Activated CD4-positive, alpha-beta T cell treated with anti-CD3 and anti-CD28 coated beads for 1 hour (primary cell): Measurements from ENCODE around the gene MYO1G.
"Not testable (repeated sequence)": the region's sequence is repeated elsewhere in the genome, so short reads cannot be mapped to it uniquely, and the experiment has no call there.

Experiments
- DNase-seq: peaks from one replicate; pipeline ENCODE4 v3.0.0-alpha.2; 2020

MYO1G gene

DNA sequence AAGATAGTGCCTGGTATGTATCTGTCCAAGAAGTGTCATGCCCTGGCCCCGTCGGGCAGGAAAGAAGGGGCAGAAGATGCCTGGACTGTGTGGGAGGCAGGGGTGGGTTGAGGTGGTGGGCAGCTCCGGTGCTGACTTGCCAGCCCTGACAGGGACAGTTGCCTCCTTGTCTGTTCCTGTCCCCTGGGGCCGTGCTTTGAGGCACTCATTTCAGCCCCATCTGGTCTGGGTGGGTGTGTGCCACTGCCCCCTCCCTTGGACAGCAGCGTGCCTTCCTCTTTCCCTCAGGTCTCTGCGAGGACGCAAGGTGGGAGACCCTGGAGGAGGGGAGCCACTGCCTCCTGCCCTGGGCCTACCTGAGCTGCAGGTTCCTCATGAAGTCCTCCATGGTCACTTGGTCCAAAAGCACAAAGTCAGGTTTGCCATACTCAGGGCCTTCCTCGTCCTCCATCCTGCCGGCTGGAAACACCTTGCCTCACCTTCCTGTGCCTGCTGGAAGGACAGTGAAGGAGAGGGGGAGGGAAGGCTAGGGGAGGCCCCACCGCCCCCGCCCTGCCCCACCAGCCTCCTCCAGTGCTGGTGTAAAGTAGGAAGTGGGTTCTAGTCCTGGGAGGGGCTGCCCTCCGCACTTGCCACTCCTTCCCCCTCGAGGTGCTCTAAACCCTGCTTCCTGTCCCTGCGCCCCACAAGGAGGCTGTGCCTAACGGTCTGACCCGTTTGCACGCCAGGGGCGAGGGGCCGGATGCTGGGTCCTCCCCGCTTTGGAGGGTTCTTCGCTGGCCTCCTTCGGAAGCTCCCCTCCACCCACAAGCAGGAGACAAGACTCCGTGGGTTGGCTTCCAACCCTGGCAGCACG lies at the start of gene MYO1G:
TSS of gene MYO1G (minus strand) at position 505 of the 856 bp plus-strand sequence. CDS start at position 451, 54 bp downstream.
- peak; percentile 65 for DNase-seq

DNA sequence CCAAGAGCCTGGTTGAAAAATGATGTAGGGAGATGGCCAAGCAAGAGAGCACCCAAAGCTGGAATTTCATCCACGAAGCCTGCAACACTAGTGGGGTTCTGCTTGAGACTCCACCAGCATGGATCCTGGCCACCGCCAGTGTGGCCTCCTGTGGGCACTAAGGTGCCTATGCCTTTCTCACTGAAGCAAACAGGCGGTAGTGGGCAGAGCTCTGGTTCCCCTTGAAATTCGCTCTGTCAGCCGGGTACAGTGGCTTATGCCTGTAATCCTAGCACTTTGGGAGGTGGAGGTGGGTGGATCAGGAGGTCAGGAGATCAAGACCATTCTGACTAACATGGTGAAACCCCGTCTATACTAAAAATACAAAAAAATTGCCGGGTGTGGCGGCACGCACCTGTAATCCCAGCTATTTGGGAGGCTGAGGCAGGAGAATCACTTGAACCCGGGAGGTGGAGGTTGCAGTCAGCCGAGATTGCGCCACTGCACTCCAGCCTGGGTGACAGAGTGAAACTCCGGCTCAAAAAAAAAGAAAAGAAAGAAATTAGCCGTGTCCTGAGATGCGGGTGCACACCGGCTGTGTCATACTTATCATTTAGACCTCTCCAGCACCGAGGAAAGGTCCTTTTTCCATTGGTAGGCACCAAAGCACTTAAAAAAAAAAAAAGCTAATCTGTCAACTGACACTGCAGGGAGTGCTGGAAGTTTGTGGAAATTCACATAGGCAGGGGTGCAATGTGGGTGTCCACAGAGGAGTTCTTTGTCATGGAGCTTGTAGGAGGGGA lies 49.5 kb upstream of the MYO1G start:
- DNase-seq, result no peak

DNA sequence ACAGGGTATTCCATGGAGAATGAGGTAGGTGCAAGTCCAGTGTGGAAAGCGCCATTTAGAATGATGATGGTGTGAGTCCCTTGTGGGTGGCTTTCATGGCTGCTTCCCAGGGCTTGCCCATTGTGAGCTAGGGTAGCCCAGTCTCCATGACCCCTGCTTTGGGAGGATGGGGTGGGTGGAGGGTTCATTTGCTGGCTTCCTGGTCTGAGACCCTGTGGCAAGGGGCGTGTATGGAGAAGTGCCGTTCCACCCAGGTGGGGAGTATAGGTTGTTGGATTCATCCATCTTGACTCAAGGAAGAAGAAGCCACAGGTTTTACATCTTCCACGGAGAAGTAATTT lies 48.9 kb upstream of the MYO1G start:
- DNase-seq, result no peak

DNA sequence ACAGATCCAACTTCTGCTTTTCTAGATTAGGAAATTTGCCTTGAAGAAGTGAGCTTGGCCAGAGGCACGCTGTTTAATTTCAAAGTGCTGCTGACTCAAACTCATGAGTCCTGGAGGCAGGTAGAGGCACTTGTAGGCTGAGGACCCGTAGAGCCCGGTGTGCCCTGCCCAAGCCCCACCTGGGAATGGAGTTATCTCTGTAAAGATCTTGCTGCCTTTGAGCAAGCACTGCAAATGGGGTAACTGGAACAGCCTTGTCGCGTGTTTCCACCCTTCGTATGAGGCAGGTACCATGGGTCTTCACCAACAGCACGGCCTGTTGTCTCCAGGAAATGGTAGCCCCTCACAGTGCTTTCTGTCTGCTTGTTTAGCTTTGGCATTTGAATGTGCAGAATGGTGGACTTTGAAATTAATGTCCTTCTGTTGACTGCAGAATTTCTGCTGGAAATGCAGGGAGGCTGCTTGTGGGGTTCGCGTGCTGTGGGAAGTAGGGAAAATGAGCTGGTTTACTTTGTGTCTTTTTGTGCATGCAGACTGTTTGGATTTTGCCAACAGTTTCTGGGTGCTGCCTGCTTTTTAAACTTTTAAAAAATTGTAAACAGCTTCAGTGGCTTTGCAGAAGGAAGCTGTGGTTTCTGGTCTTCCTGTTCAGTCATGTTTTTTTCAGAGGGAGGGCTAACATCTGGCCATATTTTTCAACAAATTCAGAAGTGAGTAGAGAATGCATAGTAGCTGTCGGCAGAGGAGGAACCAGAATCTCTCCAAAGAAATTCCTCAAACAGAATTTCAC lies 48.4 kb upstream of the MYO1G start:
- no peak for DNase-seq

DNA sequence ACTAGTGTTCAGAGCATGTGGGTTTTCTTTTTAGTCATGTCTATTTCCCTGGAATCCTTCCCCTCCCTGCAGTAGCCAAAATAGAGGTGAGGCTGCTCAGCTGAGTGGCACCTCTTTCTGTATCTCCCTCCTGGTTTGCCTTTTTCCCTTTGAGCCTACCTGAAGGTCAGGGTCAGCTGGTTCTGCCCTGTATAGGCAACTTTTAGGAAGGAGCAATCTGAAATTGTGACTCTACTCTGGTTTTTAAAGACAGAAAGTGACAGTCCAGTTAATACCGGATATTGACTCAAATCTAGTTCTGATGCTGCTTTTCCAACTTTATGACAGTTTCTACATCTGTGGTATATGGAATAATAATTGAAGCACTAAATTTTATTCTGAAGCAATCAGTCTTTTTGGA lies 47.2 kb upstream of the MYO1G start:
- no peak for DNase-seq

DNA sequence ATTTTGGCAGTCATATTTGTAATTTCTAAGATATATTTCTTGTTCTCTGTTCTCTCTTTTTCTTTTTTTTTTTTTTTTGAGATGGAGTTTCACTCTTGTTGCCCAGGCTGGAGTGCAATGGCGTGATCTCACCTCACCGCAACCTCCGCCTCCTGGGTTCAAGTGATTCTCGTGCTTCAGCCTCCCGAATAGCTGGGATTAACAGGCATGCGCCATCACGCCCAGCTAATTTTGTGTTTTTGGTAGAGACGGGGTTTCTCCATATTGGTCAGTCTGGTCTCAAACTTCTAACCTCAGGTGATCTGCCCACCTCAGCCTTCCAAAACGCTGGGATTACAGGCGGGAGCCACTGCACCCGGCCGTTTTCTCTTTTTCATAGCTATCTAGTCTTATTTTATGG lies 46.7 kb upstream of the MYO1G start:
- DNase-seq, result not testable (repeated sequence)

DNA sequence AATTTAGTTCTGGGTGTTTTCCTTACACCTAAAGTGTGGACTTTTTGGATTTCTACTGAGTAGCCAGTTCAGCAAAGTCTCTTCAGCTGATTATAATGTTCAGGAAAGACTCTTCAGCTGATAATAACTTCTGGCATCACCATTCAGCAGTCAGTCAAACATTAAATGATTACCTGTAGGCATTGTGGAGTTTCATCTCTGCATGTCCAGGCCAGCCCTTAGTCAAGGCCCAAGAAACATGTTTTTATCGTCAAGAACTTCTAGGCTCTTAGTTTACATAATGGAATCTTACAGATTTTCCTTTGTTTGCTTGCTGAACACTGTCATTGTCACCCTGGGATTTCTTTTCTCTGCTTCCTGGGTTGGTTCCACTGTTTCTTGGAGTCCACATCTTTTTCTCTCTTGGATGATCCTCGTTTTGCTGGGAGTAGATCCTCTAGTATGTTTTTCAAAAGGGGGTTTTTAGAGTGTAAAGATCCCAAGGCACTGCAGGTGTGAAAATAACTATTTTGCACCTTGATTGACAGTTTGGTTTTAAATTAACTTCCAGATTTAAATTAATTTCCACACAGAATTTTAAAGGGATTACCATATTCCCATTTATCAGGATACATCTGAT lies 45.4 kb upstream of the MYO1G start:
- DNase-seq, result no peak

DNA sequence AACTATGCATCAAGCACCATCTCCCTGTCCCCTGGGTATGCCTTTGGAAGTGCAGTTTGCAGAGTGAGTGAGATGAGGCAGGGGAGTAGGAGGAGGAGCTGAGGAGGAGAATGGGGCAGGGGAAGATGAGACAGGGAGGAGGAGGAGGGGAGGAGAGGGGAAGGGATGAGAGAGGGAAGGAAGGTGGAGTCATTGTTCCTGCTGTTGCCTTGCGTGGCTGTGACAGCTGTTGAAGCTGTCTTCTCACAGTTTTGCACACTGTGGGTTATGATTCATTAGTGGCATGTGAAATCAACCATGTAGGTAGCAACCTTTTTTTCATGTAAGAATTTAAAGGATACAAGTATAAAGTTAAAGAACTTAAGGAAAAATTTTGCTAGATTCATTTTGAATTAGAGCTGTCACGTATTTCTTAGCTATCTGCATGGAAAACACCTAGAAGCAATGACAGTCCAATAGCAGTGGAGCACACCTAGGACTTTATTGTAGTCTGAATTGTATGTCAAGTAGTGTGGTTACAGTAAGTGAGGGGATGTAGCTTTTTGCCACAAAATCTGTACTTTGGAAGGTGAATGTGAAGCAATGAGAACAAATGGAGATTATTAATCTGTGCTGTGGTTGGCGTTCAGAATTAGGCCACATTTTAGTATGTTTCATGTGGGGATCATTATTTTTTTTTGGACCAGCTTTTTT lies 42.9 kb upstream of the MYO1G start:
- DNase-seq, result no peak

DNA sequence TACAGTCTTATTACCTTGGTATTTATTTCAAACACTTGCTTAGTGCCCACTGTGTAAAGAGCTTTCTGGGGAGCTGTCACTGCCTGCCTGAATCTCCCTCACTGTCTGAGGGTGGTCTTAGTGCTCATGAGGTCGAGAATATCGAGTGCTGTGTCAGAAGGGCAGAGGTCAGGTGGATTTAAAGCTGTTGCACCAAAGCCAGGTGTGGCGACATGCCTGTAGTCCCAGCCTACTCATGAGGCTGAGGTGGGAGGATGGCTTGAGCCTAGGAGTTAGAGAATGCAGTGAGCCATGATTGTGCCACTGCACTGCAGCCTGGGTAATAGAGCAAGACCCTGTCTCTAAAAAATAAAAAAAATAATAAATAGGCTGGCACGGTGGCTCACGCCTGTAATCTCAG lies 42.1 kb upstream of the MYO1G start:
- no peak for DNase-seq

DNA sequence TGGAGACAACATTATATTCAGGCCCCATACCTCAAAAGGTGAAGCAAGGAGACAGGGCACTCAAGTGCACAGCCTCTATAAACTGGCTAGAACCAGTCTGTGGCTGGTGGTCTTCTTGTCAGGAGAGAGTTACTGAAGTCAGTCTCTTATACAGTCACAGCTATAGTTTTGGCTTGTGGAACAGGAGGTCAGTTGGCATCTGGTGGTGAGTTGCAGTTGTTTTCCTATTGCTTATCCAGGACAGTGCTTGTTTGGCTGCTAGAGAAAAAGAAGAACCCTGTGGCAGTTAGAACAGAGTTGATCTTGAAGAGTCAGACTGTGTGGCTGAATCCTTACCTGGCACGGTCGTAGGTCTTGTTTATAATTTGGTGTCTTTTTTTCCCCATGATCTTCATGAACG lies 38.4 kb upstream of the MYO1G start:
- no peak for DNase-seq

DNA sequence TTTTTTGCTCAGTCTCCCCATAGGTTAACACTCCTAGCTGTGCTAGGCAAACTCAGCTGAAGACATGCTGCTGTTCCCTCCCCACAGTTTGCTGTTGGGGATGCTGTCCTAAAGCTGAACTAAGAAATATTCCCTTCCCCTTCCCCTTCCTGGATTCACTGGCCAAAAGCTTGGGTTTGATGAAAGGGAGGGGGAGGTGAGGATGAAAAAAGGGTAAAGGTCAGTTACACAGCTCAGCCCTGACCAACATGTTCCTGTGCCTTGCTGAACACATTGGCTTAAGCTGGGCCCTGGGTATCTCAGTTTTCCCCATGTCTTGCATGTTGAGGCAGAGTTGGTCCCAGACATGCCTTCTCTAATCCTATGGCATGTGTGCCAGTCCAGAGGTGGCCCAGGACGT lies 36.5 kb upstream of the MYO1G start:
- no peak for DNase-seq

DNA sequence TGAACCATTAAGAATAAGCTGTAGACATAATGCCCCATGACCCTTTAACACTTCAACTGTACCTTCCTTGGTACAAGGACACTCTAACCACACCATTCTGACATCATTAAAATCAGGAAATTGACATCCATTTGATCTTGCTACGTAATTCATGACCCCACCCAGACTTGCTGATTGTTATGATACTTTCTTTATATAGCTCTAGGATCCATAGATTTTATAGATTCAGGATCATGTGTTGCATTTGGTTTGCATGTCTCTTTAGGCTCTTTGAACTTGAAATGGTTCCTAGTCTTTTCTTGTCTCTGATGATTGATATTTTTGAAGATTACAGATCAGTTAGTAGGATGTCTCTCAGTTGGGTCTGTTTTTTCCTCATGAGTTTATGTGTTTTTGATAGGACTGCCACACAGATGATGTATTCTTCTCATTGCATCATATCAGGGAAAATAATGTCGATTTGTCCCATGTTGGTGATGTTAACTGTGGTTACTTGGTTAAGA lies 34.7 kb upstream of the MYO1G start:
- DNase-seq, result no peak

DNA sequence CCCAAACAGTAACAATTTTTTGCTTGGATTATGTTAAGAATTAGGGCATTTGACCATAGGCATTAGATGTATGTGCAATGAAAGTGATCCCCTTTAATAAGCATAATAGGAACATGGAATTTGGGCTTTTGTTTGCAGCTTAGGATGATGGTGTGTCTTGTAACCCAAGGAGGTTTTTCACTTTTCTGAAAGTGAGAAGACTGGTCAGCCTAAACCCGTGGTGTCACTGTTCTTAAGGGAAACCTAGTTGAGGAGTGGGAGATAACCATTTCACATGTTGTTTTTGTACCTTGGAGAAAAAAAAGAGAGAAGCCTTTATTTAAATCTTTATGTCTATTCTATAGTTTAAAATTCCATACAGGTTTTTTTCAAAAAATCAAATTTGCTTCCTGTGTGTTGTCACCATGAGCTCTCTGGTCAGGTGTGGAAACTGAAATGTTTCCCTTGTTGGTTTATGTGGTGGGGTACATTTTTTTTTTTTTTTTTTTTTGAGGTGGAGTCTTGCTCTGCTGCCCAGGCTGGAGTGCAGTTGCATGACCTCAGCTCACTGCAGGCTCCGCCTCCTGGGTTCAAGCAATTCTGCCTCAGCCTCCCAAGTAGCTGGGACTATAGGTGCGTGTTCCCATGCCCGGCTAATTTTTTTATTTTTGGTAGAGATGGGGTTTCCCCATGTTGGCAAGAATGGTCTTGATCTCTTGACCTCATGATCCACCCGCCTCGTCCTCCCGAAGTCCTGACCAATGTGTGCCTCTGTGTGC lies 28.9 kb upstream of the MYO1G start:
- DNase-seq, result no peak

DNA sequence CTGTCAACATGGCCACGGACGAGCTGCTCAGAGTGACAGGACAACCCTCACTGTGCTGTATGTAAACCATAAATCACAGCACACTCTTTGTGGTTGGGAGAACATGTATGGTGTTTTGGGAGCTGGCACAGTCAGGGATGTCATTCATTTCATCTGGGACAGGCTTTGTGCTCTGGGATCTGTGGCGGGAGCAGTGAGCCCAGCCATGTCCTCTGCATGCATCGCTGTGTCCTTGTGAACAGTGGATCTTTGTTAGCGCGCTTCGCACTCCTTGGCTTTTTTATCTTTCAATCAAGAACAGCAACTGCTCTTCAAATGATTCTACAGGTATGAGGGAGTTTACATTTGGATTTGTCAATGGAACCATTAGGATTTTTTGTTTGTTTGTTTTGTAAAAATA lies 28.3 kb upstream of the MYO1G start:
- no peak for DNase-seq

DNA sequence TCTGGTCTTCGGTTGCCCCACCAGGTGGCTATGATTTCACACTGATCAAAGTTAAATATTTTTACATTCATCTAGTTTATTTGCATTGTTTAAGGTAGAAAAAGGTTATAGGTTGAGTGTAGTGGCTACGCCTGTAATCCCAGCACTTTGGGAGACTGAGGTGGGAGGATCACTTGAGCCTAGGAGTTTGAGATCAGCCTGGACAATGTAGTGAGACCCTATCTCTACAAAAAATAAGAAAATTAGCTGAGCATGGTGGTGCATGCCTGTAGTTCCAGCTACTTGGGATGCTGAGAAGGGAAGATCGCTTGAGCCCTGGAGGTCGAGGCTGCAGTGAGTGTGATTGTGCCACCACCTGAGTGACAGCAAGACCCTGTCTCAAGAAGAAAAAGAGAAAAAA lies 25.0 kb upstream of the MYO1G start:
- no peak for DNase-seq

DNA sequence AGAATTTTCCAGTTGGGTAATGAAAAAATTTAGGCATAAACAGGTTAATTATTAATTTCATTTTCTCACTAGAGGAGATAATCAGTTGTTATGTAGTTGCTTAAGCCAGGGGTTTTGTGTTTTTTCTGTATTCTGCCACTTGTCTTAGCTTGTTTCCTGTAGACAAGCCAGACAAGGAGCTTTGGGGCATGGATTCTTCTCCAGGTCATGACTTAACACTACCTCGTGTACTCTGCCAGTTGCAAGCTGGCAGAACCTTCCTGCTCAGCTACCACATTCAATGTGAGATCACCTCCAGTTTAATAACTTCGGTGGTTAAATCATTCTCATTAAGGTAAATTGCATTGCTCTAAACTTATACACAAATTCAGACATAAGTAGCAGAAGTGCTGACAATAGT lies 23.0 kb upstream of the MYO1G start:
- no peak for DNase-seq

DNA sequence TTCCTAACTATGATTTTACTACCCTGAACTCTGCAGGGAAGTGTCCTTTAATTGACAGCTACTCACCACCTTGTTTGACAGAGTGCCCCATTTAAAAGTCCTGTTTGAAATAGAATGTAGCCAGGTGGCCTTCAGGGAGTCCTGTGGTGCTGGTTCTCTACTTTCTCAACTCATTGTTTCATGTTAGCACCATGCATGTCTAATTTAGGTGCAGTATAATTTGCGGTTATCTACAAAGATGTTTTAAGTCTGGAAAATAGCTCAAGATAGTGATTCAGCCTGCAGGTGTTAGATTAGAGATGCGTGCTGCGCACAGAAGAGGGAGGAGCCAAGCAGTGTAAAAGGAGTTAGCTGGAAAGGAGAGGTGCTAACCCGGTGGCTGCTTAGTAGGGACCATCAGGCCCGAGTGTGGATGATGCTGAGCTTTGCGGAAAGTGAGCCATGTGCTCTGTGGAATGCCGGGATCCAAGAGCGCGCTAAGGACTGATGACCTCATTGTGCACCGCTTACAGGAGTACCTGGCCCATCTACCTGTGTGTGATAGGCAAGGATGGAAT lies 22.4 kb upstream of the MYO1G start:
- peak; percentile 56 for DNase-seq

DNA sequence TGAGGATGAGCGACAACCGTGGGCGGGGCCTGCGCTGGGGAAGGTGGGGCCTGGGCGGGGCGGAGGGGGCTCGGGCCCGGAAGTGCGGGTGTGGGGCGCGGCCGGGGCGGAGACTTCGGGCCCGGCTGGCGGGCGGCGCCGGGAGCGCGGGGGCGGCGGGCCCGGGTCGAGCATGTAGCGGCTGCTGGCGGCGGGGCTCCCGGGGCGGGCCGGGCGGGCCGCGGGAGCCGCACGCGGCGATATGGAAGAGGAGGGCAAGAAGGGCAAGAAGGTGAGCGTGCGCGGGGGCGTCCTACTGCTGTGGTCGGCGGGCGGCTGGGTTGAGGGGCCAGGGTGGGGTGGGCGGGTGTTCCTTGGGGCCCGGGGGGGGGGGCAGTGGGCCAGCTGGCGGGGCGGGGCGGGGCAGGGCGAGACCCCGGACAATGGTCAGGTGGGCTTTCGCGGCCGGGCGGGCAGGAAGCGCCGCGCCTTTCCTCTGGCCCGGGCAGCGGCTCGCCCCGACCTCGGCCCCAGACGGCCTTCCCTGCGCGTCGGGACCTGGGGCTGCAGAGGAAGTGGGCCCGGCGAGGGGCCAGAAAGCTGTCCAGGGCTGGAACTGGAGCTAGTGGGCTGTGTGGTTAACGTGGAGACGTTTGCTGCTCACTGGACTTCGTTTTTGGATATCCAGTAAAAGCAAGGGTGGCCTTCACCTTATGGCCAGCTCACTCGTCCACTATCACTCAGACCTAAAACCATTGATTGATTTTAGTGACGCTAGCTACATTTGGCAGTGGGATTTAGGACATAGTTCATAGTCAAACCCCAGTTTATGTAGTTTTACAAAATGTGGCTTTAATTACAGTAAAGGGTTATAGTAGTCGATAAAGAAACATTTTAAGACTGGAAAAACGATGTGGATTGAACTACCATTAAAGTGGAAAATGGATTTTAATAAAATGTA lies 21.5 kb upstream of the MYO1G start, which contains the start of gene CCM2:
TSS of gene CCM2 (plus strand) at position 109 of the 940 bp plus-strand sequence. CDS start at position 242, 133 bp downstream.
- no peak for DNase-seq

DNA sequence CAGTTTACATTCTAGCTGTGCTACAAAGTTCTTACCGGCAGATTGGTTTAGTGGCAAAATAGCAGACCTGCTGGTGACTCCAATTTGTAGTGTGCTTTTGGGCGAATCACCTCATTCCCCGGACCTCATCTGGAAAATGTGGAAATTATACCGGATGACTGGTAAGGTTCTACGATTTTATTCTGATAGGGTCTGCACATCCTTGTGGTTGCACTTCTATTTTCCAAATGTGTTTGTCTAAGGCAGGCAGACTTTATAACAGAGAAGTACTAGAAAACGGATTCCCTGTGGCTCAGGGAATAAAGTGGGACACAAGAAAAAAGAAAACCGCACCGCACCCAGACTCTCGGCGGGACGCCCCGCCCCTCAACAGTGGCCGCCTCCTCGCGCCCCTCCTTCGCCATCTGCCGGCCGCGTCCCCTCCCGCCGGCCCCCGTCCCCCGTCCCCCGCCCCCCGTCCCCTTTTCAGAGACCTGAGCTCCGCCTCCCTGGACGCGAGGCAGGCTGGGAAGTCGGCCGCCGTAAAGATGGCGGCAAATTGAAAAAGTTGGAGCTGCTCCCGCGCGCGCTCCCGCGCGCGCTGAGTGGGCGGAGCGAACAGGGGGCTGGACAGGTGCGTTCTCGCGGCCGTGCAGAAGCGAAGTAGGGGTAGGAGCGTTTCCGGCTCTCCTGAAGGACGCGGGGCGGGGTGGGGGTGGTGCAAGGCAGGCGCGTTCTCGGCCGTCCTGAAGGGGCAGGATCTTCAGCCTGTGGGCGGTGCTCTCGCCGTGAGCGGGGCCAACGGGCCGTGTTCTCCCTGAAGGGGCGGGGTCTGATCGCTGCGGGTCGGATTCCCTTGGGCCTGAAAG lies 20.7 kb upstream of the MYO1G start:
- peak; percentile 98 for DNase-seq
